GM19238 (cell line): ENCODE data around the gene B9D2.
A peak's percentile ranks its signal among the peaks of the same experiment; 100 is the strongest.

Experiments used
- DNase-seq: peaks from one replicate; pipeline ENCODE4 v3.0.0; 2011; ENCODE audit warnings: low spot score; ENCODE audit not compliant: insufficient read length

Gene B9D2

DNA sequence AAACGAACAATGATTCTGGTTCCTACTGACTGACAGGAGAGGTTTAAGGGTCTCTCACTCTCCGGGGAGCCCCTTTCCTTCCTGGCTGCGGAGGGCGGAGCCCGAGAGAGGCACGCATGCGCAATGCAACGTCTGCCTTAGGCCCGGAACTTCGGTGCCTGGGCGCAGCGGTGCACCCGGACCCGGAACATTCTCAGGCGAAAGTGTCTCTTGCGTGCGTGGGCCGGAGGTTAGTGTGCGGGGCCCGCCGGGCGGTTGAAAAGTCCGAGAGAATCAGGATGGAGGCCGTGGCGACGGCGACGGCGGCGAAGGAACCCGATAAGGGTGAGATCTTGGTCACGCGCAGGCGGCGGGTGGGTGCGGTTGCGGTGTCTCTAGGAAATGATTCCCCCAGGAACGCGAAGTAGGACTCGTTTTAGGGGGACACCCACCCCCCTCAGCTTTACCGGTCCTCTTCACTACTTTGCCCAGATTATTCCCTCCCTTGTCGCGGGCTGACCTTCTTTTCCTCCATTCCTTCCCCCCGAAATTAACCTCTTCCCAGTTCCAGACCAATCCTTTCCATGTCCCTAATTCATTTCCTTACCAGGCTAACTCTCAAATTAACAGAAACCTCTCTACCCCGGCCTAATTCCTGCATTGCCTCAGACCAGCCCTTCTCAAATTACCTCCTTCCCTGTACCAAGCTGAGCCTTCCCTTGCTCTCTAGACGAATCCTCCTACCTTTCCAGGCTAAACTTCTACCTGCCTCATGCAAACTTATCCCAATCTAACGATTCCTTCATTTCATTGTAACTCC is 53.7 kb downstream of the B9D2 start, which contains the start of gene CCDC97:
Gene CCDC97, plus strand, starts transcription at position 140 of the 799 bp plus-strand sequence. Its CDS starts 139 bp downstream, at position 279.
- peak; percentile 94 for DNase-seq

DNA sequence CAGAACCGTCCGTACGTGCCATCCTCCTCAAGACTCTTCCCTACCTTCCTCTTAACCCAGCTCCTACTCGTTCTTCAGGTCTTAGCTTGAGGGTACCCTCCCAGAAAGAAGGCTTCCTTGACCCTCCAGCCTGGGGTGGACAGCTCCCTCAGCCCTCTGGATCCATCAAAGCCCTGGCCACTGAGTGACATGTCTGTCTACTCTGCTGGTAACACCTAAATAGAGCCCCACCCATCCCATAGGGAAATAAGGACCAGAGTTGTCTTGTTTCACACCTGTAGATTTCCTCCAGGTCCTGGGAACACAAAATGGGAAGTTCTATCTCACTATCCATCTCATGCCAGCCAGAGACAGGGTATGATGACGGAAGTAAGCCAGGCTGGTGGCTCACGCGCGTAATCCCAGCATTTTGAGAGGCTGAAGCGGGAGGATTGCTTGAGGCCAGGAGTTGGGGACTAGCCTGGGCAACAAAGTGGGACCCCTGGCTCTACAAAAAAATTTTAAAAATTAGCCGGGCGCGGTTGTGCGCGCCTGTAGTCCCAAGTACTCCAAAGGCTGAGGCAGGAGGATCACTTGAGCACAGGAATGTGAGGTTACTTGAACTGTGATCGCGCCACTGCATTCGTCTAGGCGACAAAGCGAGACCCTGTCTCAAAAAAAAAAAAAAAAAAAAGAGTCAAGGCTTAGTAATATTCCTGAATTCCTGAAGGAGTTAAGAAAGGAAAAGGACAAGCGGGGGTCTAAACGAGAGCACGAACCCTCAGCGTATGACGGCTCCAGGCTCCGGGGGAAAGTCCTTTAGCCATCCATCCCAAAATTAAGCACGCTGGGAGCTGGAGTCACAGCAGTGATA is 54.5 kb downstream of the B9D2 start:
- DNase-seq = no peak

DNA sequence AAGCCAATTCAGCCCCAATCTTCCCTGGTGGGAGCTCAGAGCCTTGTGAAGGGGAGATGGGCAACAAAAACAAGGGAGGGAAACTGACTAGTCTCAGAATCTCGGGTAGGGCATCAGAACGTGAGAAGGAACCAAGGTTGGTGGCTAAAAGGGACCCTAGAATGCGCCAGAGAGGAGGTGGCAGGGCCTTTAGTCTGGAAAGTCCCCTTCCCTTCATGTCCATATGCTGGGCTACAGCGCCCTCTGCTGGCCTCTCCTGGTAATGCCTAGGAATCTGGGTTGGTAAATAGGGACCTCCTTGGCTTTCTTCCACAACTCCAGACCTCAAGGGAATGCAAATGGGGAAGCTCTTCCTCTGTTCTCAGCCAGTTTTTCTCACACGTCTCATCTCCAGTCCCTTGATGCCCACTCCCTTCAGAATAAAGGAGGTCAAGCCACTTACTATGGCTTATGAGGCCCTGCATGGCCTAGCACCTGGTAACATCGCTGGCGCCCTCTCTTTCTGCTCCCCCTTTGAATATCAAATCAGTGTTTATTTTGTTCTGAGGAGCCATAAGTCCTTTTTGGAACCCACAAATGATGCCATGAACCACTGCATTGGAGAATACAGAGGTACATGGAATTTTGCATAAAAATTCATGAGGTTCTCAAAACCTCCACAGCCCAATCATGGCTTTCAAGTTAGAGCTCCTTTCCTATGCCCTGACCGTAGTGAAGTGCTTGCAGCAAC is 55.3 kb downstream of the B9D2 start:
- DNase-seq = peak; percentile 68

DNA sequence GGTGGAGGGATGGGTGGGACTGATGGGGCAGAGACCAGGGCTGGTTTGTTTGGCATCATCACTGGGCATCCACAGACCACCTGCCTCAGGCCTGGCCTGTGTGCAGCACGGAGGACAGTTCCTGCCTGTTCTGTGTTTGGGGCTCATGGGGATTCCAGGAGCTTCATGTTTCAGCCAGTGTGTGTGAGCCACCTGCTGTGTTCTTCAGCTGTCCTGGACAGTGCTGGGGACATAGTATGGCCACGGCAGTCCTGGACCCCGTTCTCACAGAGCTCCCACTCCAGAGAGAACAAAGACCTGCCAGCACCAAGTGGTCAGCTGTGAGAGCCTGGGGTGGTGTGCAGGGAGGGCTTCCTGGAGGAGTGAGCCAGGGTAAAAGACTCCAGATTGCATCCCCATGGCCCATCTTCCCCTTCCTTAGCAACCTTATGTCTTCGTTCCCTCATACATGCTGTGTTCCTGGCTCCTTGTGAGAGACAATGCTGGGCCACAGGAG is 55.9 kb downstream of the B9D2 start:
- DNase-seq = no peak

DNA sequence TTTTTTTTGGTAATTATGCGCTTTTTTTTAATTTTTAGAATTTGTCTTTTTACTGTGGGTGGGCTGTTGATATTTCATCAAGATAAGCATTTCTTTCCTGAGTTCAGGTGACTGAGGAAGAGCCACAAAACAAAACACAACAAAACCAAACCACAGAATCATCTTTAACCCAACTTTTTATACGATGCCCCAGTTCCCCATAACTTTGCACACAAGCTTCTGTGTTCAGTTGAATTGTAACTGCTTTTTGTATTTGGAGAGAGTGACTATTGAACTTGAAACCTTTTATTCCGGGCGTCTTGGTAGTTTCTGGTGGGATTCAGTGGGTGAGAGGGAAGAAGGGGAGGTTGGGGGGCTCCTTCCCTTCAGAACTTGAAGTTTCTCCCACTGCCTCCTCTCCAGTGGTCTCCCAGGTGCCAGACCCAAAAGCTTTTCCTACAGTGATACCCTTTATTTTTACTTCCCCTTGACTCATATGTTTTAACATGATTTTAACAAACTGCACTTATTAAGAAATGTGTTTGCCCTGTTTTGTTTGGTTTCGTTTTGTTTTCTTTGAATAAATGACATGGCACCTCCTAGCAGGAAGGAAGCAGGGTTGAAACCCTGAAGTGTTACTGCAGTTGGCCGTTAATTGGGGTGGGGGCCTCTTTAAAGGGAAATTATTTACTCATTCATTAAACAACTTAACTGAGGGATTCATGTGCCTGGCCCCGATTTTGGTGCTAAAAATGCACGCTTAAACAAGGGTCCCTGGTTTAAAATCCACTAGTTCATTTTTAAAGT is 56.7 kb downstream of the B9D2 start:
- no peak for DNase-seq

DNA sequence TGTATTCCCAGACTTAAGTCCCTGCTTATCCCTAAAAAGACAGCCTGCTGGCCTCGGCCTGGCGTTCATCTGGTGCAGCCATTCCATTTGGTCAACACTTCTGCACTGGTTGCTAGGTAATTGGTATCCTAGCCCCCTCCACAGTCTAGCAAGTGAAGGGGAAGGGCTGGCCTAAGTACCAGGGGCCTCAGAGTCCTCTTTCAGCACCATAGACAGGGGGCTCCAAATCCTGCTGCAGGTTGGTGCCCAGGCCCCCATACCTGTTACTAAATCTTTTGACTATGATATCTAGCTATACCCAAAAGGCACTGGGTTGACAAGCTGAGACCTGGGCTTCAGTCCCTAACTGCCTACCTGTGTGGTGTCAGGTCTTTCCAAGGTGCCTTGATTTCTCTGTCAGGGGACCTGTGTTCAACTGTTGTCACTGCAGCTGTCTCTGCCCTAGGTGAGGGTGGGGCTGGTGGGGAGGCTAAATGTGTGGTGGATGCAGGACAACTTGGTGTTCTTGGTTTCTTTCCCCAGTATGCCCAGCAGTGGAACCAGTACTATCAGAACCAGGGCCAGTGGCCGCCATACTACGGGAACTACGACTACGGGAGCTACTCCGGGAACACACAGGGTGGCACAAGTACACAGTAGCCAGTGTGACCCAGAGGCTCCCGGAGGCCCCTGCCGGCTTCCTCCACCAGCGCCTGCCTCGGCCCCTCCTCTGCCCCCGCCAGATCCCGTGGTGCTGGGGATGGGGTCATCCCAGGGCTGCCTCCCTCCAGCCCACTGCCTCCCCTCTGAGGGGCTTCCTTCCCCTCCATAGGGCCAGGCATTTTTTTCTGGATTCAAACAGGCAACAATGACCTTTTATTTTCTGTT is 57.8 kb downstream of the B9D2 start:
- DNase-seq = no peak

DNA sequence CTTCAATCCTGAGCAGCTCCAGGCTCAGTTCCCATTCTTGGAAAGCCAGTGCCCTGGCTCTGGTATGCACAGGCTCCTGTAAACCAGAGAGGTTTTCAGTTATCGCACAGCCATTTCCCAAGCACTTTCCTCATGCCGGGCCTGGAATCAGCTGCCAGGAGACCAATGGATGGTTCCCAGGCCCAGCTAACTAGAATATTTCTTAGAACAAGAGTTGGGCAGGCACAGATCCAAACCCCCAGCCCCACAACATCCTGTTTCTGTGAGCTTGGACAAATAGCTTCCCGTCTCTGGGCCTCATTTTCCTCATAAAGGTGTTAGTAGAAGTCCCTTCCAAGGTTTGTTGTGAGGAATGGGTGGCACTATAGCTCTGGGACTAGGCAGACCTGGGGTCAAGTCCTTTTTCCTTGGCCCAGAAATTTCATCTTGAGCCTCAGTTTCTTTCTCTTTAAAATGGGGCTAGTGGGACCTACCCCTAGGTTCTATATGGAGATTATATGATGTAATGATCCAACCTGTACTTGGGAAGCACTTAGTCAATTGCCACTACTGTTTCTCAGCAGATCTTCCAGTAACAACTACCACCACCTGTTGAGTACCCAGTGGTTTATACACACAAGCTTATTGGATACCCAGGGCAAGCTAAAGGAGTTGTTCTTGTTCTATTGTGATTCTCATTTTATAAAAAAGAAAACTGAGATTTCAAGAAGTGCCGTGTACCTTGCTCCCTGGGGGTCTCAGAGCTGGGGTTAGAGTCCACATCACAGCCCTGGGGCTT is 59.1 kb downstream of the B9D2 start:
- no peak for DNase-seq
